OCI-LY3 (cell line): ENCODE results near the gene USP2.

ENCODE experiments used
- CTCF ChIP-seq: fragments of 200-600, 300-600 bp; sonication (generic); IDR thresholded peaks from 2 replicates; pipeline ENCODE4 v1.5.1; 2014; ENCODE audit warnings: antibody characterized with exemption, low read length, low read depth
- EZH2phosphoT487 ChIP-seq: fragments of 200-600 bp; shearing (Covaris generic); IDR thresholded peaks from 2 replicates; pipeline ENCODE4 v1.6.1; 2018; ENCODE audit warnings: antibody characterized with exemption, mixed run types, low read depth

DNA sequence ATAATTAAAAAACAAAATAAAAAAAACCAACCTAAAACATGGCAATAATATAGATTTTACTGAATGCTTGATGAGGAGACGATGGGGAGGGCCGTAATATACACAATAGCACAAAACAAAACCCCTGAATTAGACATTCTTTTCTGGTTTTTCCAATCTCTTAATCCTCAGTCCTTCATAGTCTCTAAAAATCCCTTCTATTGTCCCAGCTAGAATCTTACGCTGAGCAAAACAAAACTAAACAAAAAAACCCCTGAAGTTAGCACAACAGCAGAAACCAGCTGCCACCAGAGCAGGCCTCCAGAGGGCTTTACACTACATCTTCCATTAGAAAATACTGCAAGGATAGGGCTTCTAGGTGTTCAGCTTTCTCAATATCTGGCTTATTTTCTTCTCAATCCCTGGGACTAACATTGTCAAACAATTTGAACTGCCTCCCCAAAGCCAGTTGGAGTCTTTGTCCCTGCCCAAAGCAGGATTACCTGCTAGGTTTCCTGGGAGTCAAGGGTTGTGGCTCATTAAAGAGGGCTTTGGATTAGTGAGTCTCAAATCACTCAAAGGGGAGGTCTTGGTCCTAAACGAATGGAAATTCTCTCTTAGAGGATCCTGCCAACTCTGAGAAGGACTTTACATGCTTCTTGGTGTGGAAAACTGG, 49.3 kb downstream of the USP2 start:
- TF ChIP-seq CTCF = no peak
- no peak for TF ChIP-seq EZH2phosphoT487
